Neutrophil (primary cell): ENCODE measurements around the gene PAM16.

ENCODE experiments used
- H3K27ac ChIP-seq: fragments of 200-600 bp; sonication (generic); 2 replicates; pipeline ENCODE4 v1.5.1; 2016; ENCODE audit warnings: mild to moderate bottlenecking, moderate library complexity
- H3K27me3 ChIP-seq: fragments of 200-600 bp; sonication (generic); 2 replicates; pipeline ENCODE4 v1.6.0; 2016; ENCODE audit warnings: mild to moderate bottlenecking
- H3K36me3 ChIP-seq: fragments of 200-600 bp; sonication (generic); 2 replicates; pipeline ENCODE4 v1.5.1; 2017
- H3K4me1 ChIP-seq, 2 experiments: fragments of 200-600 bp in 1 of 2; sonication (generic) in 1 of 2; 1 replicate in 1 of 2; 2 replicates in 1 of 2; pipeline versions ENCODE4 v1.5.1 to v1.6.1; 2013 to 2016; ENCODE audit warnings: low read depth in 1 of 2, low read length in 1 of 2, mild to moderate bottlenecking in 1 of 2, moderate library complexity in 1 of 2; ENCODE audit not compliant: control insufficient read depth in 1 of 2, insufficient read depth in 1 of 2
- H3K4me3 ChIP-seq, 2 experiments: fragments of 200-600 bp in 1 of 2; sonication (generic) in 1 of 2; 1 replicate in 1 of 2; 2 replicates in 1 of 2; pipeline ENCODE4 v1.5.1; 2013 to 2016; ENCODE audit warnings: low read depth in 1 of 2, low read length in 1 of 2, mild to moderate bottlenecking in 1 of 2, moderate library complexity in 1 of 2
- H3K9me3 ChIP-seq: fragments of 200-600 bp; sonication (generic); 2 replicates; pipeline ENCODE4 v1.5.1; 2016
- CTCF ChIP-seq: fragments of 200-600 bp; sonication (generic); IDR thresholded peaks from 2 replicates; pipeline ENCODE4 v1.5.1; 2016; ENCODE audit warnings: antibody characterized with exemption

Gene PAM16

GRCh38 chr16:4333308-4333638 is 17.8 kb downstream of the PAM16 start:
- Histone ChIP-seq H3K27ac (no peak overlapping the region), H3K4me1 (peaks cover 2 to 3% of the 10 kb centered on the region in 2 experiments), H3K27me3 (peaks cover 20% of the 10 kb centered on the region), H3K9me3 (no peaks in the 10 kb centered on the region), H3K36me3 (peaks cover 5% of the 10 kb centered on the region), H3K4me3 (no peak overlapping the region)
- TF ChIP-seq CTCF, result no peak

GRCh38 chr16:4332623-4333307 is 18.4 kb downstream of the PAM16 start:
- Histone ChIP-seq H3K27me3 (peaks cover 25% of the 10 kb centered on the region), H3K36me3 (no peaks in the 10 kb centered on the region), H3K27ac (no peak overlapping the region), H3K9me3 (no peaks in the 10 kb centered on the region), H3K4me3 (no peak overlapping the region), H3K4me1 (peaks cover 7 to 8% of the 10 kb centered on the region in 2 experiments)
- no peak for TF ChIP-seq CTCF

GRCh38 chr16:4332083-4332482 is 19.0 kb downstream of the PAM16 start:
- Histone ChIP-seq H3K4me3 (no peak overlapping the region), H3K27ac (no peak overlapping the region), H3K27me3 (peaks cover 32% of the 10 kb centered on the region), H3K4me1 (peaks cover 9 to 14% of the 10 kb centered on the region in 2 experiments), H3K9me3 (no peaks in the 10 kb centered on the region), H3K36me3 (no peaks in the 10 kb centered on the region)
- no peak for TF ChIP-seq CTCF

GRCh38 chr16:4330277-4330874 is 20.7 kb downstream of the PAM16 start:
- H3K4me1 ChIP-seq, result peaks cover 11 to 16% of the 10 kb centered on the region in 2 experiments
- no peak overlapping the region for H3K4me3 ChIP-seq
- peak; percentile 78 for TF ChIP-seq CTCF
- H3K27ac ChIP-seq, result no peak overlapping the region
- peaks cover 43% of the 10 kb centered on the region for H3K27me3 ChIP-seq
- no peaks in the 10 kb centered on the region for H3K36me3 ChIP-seq
- no peaks in the 10 kb centered on the region for H3K9me3 ChIP-seq

- Histone ChIP-seq H3K27ac (no peak overlapping the region), H3K4me3 (no peak overlapping the region), H3K9me3 (no peaks in the 10 kb centered on the region), H3K36me3 (no peaks in the 10 kb centered on the region), H3K4me1 (peaks cover 14 to 19% of the 10 kb centered on the region in 2 experiments), H3K27me3 (peaks cover 43% of the 10 kb centered on the region)
- no peak for TF ChIP-seq CTCF
Measured at GRCh38 chr16:4328782-4329775, 22.0 kb downstream of the PAM16 start.
